ENCODE measurements around the gene DLGAP4. TPM values are rescaled to one million over a fixed set of nuclear protein-coding genes. Genes with fewer than 3 reads are reported as not detected.

DLGAP4 gene
- total RNA-seq, 1 donor from 2014 or later, result 25.7 TPM

DNA sequence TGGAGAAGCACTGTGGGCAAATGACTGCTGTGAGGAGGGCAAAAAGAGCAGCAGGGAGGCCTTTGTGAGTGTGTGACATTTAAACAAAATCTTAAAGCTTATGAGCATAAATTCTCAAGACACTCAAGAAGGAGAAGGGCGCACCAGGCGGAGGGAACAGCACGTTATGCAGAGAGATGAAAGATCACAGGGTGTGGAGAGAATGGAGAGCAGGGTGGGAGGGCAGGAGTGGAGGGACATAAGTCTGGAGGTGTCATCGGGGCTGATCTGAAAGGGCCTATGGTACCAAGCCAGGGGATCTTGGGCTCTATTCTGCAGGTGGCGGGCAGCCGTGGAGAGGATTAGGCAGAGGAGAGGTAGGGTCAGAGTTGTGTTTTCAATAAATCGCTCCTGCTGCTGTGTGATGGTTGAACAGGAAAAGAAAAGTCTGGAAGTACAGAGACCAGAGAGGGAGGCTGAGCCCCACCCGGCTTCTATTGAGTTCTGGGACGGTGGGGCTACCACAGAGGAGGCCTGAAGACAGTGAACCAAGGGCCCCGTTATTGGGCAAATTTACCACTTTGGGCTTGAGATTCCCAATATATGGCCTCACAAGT lies 24.3 kb upstream of the DLGAP4 start:
- Mint-ChIP-seq H3K27me3 (ENCODE audit: insufficient read depth) (peaks cover 12% of the 10 kb centered on the region), H3K36me3 (ENCODE audit: low read depth) (no peaks in the 10 kb centered on the region), H3K4me1 (ENCODE audit: low read depth) (no peaks in the 10 kb centered on the region), H3K4me3 (no peak overlapping the region), H3K9me3 (no peaks in the 10 kb centered on the region), H3K27ac (no peak overlapping the region)
- no peak for DNase-seq (ENCODE audit: low spot score)
- intact Hi-C loops (cut with micrococcal nuclease), result no loop called here

DNA sequence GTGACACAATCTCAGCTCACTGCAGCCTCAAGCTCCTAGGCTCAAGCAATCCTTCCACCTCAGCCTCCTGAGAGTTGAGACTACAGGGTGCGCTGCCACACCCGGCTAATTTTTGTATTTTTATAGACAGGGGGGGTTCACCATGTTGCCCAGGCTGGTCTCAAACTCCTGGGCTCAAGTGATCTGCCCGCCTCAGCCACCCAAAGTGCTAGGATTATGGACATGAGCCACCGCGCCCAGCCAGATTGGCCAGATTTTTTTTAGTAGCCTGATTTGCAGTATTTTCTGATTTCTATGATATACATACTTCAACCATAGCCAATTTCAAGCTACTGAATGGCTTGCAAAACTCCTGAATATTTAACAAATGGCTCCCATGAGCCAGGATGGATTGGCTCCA lies 21.4 kb upstream of the DLGAP4 start:
- Mint-ChIP-seq H3K4me1 (ENCODE audit: low read depth) (no peaks in the 10 kb centered on the region), H3K27me3 (ENCODE audit: insufficient read depth) (peaks cover 13% of the 10 kb centered on the region), H3K36me3 (ENCODE audit: low read depth) (no peaks in the 10 kb centered on the region), H3K4me3 (no peak overlapping the region), H3K9me3 (no peaks in the 10 kb centered on the region), H3K27ac (no peak overlapping the region)
- intact Hi-C loops (cut with micrococcal nuclease), result no loop called here
- DNase-seq (ENCODE audit: low spot score), result no peak

GRCh38 chr20:36285746-36286447 lies 20.2 kb upstream of the DLGAP4 start:
- no peak for DNase-seq (ENCODE audit: low spot score)
- H3K9me3 Mint-ChIP-seq, result no peaks in the 10 kb centered on the region
- no peaks in the 10 kb centered on the region for H3K4me1 Mint-ChIP-seq (ENCODE audit: low read depth)
- no peak overlapping the region for H3K4me3 Mint-ChIP-seq
- intact Hi-C loops (cut with micrococcal nuclease), result no loop called here
- H3K27me3 Mint-ChIP-seq (ENCODE audit: insufficient read depth), result peaks cover 14% of the 10 kb centered on the region
- H3K27ac Mint-ChIP-seq, result no peak overlapping the region
- no peaks in the 10 kb centered on the region for H3K36me3 Mint-ChIP-seq (ENCODE audit: low read depth)

- DNase-seq (ENCODE audit: low spot score), result no peak
- Mint-ChIP-seq H3K27ac (no peak overlapping the region), H3K27me3 (ENCODE audit: insufficient read depth) (peaks cover 17% of the 10 kb centered on the region), H3K36me3 (ENCODE audit: low read depth) (no peaks in the 10 kb centered on the region), H3K4me3 (no peak overlapping the region), H3K4me1 (ENCODE audit: low read depth) (no peaks in the 10 kb centered on the region), H3K9me3 (no peaks in the 10 kb centered on the region)
- intact Hi-C loops (cut with micrococcal nuclease), result no loop called here
Measured at GRCh38 chr20:36297656-36298055, 8.5 kb upstream of the DLGAP4 start.

DNA sequence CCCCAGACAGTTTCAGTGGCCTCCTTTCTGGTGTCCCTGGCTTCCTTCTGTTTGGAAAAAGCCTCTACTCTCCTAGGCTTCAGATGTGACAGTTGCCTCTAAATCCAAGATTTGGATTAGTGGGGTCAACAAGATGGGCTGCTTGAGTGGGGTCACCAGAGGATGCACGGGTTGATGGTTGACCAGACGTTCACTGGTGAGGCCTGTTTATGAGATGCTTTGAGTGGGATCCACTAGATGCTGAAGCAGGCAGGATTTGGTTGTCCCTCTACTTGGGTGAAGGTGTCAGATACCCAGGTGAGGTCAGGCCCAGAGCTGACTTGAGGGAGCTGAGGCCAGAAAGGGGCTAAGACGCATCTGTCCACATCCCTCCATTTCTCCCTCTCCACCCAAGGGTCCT lies 8.1 kb upstream of the DLGAP4 start:
- Mint-ChIP-seq H3K36me3 (ENCODE audit: low read depth) (no peaks in the 10 kb centered on the region), H3K27ac (no peak overlapping the region), H3K4me1 (ENCODE audit: low read depth) (no peaks in the 10 kb centered on the region), H3K27me3 (ENCODE audit: insufficient read depth) (peaks cover 21% of the 10 kb centered on the region), H3K9me3 (no peaks in the 10 kb centered on the region), H3K4me3 (no peak overlapping the region)
- intact Hi-C loops (cut with micrococcal nuclease), result no loop called here
- no peak for DNase-seq (ENCODE audit: low spot score)

DNA sequence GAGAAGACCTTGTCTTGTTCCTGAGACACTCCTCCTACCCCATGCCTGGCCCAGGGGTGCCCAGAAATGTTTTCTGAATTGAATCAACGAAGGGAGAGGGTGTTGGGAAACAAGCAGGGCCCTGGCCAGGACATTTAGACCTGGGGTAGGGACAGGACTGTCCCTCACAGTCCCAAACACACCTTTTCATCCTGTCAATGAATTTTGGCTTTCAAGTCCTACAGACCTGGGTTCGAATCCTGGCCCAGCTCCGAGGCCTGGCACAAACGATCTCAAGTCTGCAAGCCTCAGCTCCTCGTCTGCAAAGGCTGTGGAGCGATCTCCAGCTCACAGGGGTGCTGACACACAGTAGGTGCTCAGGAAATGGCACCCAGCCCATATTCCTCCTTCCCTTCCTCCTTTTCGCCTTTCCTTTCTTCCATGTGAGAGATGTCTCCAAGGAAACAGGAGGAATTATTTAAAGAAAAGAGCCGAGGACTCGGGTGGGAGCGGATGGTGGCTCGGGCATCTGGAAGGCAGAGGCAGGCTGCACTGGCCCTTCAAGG lies 7.3 kb upstream of the DLGAP4 start:
- peaks cover 29% of the 10 kb centered on the region for H3K27me3 Mint-ChIP-seq (ENCODE audit: insufficient read depth)
- no peaks in the 10 kb centered on the region for H3K36me3 Mint-ChIP-seq (ENCODE audit: low read depth)
- no peak overlapping the region for H3K4me3 Mint-ChIP-seq
- H3K27ac Mint-ChIP-seq, result no peak overlapping the region
- no peaks in the 10 kb centered on the region for H3K9me3 Mint-ChIP-seq
- no peak for DNase-seq (ENCODE audit: low spot score)
- intact Hi-C loops (cut with micrococcal nuclease), result no loop called here
- no peaks in the 10 kb centered on the region for H3K4me1 Mint-ChIP-seq (ENCODE audit: low read depth)

DNA sequence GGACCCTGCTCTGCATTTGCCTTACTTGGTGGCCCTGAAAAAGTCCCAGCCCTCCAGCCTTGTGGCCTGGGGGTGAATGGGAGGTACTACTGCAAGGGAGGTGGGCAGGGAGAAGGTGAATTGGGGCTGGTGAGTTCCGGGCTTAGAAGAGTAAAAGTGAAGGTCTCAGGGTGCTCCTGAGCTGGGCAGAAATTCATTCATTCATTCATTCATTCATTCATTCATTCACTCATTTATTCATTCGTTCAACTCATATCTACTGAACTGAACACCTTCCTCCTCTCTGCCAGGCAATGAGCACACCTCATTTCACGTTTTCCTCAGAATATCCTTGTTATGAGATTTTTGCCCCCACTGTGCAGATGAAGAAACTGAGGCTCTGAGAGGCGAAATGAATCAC lies 6.7 kb upstream of the DLGAP4 start:
- Mint-ChIP-seq H3K4me1 (ENCODE audit: low read depth) (no peaks in the 10 kb centered on the region), H3K9me3 (no peaks in the 10 kb centered on the region), H3K27ac (no peak overlapping the region), H3K36me3 (ENCODE audit: low read depth) (no peaks in the 10 kb centered on the region), H3K4me3 (no peak overlapping the region), H3K27me3 (ENCODE audit: insufficient read depth) (peaks cover 33% of the 10 kb centered on the region)
- DNase-seq (ENCODE audit: low spot score), result no peak
- intact Hi-C loops (cut with micrococcal nuclease), result no loop called here

GRCh38 chr20:36301359-36302119 lies 4.6 kb upstream of the DLGAP4 start:
- Mint-ChIP-seq H3K27me3 (ENCODE audit: insufficient read depth) (peaks cover 42% of the 10 kb centered on the region), H3K4me3 (no peak overlapping the region), H3K27ac (no peak overlapping the region), H3K4me1 (ENCODE audit: low read depth) (no peaks in the 10 kb centered on the region), H3K9me3 (no peaks in the 10 kb centered on the region), H3K36me3 (ENCODE audit: low read depth) (no peaks in the 10 kb centered on the region)
- intact Hi-C loops (cut with micrococcal nuclease), result no loop called here
- no peak for DNase-seq (ENCODE audit: low spot score)

DNA sequence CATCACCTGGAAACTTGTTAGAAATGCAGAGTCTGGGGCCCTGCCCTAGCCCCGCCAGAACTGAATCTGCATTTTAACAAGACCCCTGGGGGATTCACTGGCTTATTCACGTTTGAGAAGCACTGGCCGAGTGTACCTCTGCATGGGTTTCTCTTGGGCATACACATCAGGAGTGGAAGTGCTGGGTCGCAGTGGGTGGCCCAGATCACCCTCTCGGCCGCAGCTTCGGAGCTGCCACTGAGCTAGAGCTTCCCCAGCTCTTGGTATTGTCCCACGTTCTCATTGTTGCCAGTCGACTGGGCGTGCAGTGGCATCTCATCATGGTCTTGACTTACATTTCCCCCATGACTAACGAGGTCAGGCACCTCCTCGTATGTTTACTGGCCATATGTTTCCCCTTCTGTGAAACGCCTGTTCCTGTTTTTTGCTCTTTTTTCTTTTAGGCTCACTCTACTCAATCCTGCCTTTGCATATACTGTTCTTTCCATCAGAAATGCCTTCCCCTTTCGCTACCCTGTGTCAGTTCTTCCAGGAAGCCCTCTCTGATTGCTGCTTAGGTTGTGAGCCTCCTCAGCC lies 3.0 kb upstream of the DLGAP4 start:
- Mint-ChIP-seq H3K9me3 (no peaks in the 10 kb centered on the region), H3K4me1 (ENCODE audit: low read depth) (no peaks in the 10 kb centered on the region), H3K36me3 (ENCODE audit: low read depth) (no peaks in the 10 kb centered on the region), H3K27me3 (ENCODE audit: insufficient read depth) (peaks cover 49% of the 10 kb centered on the region), H3K27ac (no peak overlapping the region), H3K4me3 (no peak overlapping the region)
- intact Hi-C loops (cut with micrococcal nuclease), result no loop called here
- DNase-seq (ENCODE audit: low spot score), result no peak

- H3K4me1 Mint-ChIP-seq (ENCODE audit: low read depth), result no peaks in the 10 kb centered on the region
- intact Hi-C loops (cut with micrococcal nuclease), result no loop called here
Measured at GRCh38 chr20:36303831-36304230, 2.3 kb upstream of the DLGAP4 start.

GRCh38 chr20:36304786-36305495 lies 1.2 kb upstream of the DLGAP4 start:
- intact Hi-C loops (cut with micrococcal nuclease), result no loop called here
- Mint-ChIP-seq H3K4me3 (no peak overlapping the region), H3K4me1 (ENCODE audit: low read depth) (no peaks in the 10 kb centered on the region), H3K27me3 (ENCODE audit: insufficient read depth) (peaks cover 60% of the 10 kb centered on the region), H3K36me3 (ENCODE audit: low read depth) (no peaks in the 10 kb centered on the region), H3K9me3 (no peaks in the 10 kb centered on the region), H3K27ac (no peak overlapping the region)
- no peak for DNase-seq (ENCODE audit: low spot score)

More at GRCh38 chr20:36303831-36304230, 2.3 kb upstream of the DLGAP4 start:
- no peak overlapping the region for H3K27ac Mint-ChIP-seq
- no peak overlapping the region for H3K4me3 Mint-ChIP-seq
- DNase-seq (ENCODE audit: low spot score), result no peak
- peaks cover 54% of the 10 kb centered on the region for H3K27me3 Mint-ChIP-seq (ENCODE audit: insufficient read depth)
- no peaks in the 10 kb centered on the region for H3K9me3 Mint-ChIP-seq
- no peaks in the 10 kb centered on the region for H3K36me3 Mint-ChIP-seq (ENCODE audit: low read depth)

DNA sequence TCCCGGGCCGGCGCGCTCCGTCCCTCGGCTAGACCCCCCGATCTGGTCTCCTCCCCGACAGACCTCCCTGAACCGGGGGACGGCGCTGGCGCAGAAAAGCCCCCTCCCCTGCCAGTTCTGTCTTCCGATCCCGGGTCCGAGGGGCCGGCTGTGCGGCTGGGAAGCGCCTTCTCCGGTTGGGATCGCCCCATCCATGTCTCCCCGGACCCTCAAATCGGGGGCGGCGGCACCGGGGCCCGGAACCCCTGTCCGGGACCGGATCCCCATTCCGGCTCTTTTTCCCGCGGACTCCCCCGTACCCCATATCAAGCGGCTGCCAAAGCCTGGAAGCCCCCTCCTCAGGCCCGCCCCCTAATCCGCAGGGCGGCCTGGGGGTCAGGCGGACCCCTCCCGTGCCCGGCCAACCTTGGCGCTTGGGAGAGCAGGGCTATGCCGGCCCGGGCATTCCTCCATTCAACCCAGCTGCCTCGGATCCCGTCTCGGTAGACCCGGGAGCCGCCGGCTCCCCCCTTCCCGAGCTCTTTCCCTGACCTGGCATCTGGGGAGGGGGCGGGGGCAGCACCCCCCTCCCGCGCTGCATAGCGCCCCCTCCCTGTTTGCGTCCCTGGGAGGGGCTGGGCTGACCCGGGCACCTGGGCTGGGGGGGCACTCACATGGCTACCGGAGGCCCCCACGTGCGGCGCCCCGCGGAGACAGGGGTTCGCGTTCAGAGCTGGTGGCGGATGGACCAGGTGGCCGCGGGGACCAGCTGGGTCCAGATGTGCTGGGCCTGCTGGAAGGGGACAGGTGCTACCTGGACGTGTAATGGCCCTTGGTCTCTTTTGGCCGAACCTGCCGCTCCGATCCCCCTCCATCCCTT lies 643 bp downstream of the DLGAP4 start:
- H3K9me3 Mint-ChIP-seq, result no peaks in the 10 kb centered on the region
- peaks cover 58% of the 10 kb centered on the region for H3K27me3 Mint-ChIP-seq (ENCODE audit: insufficient read depth)
- no peak overlapping the region for H3K27ac Mint-ChIP-seq
- no peak overlapping the region for H3K4me3 Mint-ChIP-seq
- H3K4me1 Mint-ChIP-seq (ENCODE audit: low read depth), result no peaks in the 10 kb centered on the region
- intact Hi-C loops (cut with micrococcal nuclease), result no loop called here
- DNase-seq (ENCODE audit: low spot score), result no peak
- H3K36me3 Mint-ChIP-seq (ENCODE audit: low read depth), result no peaks in the 10 kb centered on the region

Data from activated T-helper 1 cell treated with anti-CD3 and anti-CD28 coated beads, Interleukin-12 subunit alpha, Interleukin-12 subunit beta, Interleukin-2, Interleukin-4 antibody, amounts not matched to agents 30 ng/mL and 10 ng/mL and 1 ng/mL, durations not matched to agents 14 hours and 24 hours and 36 hours (primary cell).